Hepatocyte (in vitro differentiated cells): ENCODE measurements around the gene COPS4. TPM values are rescaled to one million over a fixed set of nuclear protein-coding genes. Genes with fewer than 3 reads are reported as not detected.
"Not testable (repeated sequence)": the region's sequence is repeated elsewhere in the genome, so short reads cannot be mapped to it uniquely, and the experiment has no call there.

Experiments
- DNase-seq: peaks from one replicate; pipeline ENCODE4 v3.0.0-alpha.2; 2016; ENCODE audit warnings: low spot score
- H2AFZ ChIP-seq: fragments of 200-600 bp; sonication (generic); 2 replicates; pipeline ENCODE4 v1.6.0; 2016; ENCODE audit warnings: antibody characterized with exemption, mild to moderate bottlenecking
- H3K27ac ChIP-seq: fragments of 200-600 bp; sonication (generic); 2 replicates; pipeline ENCODE4 v1.5.1; 2016; ENCODE audit warnings: mild to moderate bottlenecking
- H3K27me3 ChIP-seq: fragments of 200-600 bp; sonication (generic); 2 replicates; pipeline ENCODE4 v1.6.1; 2016
- H3K36me3 ChIP-seq: fragments of 200-600 bp; sonication (generic); replicated peaks from 2 replicates; pipeline ENCODE4 v1.5.1; 2016; ENCODE audit warnings: low read depth; ENCODE audit not compliant: insufficient read depth
- H3K4me1 ChIP-seq: fragments of 200-600 bp; sonication (generic); 2 replicates; pipeline ENCODE4 v1.5.1; 2016; ENCODE audit warnings: mild to moderate bottlenecking, moderate library complexity; ENCODE audit not compliant: insufficient read depth
- H3K4me2 ChIP-seq: fragments of 200-600 bp; sonication (generic); 2 replicates; pipeline ENCODE4 v1.6.0; 2016
- H3K4me3 ChIP-seq: fragments of 200-600 bp; sonication (generic); 2 replicates; pipeline ENCODE4 v1.5.1; 2016; ENCODE audit warnings: mild to moderate bottlenecking
- H3K79me2 ChIP-seq: fragments of 200-600 bp; sonication (generic); 2 replicates; pipeline ENCODE4 v1.6.0; 2017; ENCODE audit warnings: mild to moderate bottlenecking
- H3K9me2 ChIP-seq: fragments of 200-600 bp; sonication (generic); replicated peaks from 2 replicates; pipeline ENCODE4 v1.6.0; 2017; ENCODE audit warnings: mild to moderate bottlenecking; ENCODE audit not compliant: insufficient read depth
- H3K9me3 ChIP-seq: fragments of 200-600 bp; sonication (generic); 2 replicates; pipeline ENCODE4 v1.5.1; 2016; ENCODE audit warnings: low read depth, mild to moderate bottlenecking
- H4K20me1 ChIP-seq: fragments of 200-600 bp; sonication (generic); 2 replicates; pipeline ENCODE4 v1.6.0; 2016; ENCODE audit warnings: mild to moderate bottlenecking; ENCODE audit not compliant: insufficient read depth, poor library complexity, severe bottlenecking
- EZH2 ChIP-seq: fragments of 200-600 bp; sonication (generic); IDR thresholded peaks from 2 replicates; pipeline ENCODE4 v1.6.1; 2016; ENCODE audit warnings: antibody characterized with exemption, mild to moderate bottlenecking, borderline replicate concordance
- EZH2phosphoT487 ChIP-seq: fragments of 200-600 bp; sonication (generic); IDR thresholded peaks from one replicate; pipeline ENCODE4 v1.6.1; 2018; ENCODE audit warnings: antibody characterized with exemption, mild to moderate bottlenecking, low read depth, moderate library complexity; ENCODE audit not compliant: unreplicated experiment, severe bottlenecking
- WGBS: methylation state at CpG from one replicate; pipeline ENCODE4 v1.1.6; 2016; ENCODE audit warnings: low lambda C conversion rate; ENCODE audit errors: missing lambda C conversion rate; 5-methylcytosine and 5-hydroxymethylcytosine counted together
- polyA plus RNA-seq: library from polyadenylated mRNA; unstranded; fragments of >200 nt; fragmentation: Nextera tagmentation; extraction: Ambion mirVana; gene quantifications from 2 replicates; pipeline ENCODE4 v1.2.1, GENCODE V29; 2016
- total RNA-seq: library from RNA; depleted of rRNA; stranded (reverse); fragments of >200 nt; gene quantifications from 2 replicates; pipeline ENCODE4 v1.2.3, GENCODE V29; 2014
- TF ChIP-seq, protein P1 (sequence below): fragments of 200-600 bp; sonication (generic); IDR thresholded peaks from 2 replicates; pipeline ENCODE4 v1.5.1; 2016; ENCODE audit warnings: antibody characterized with exemption, mild to moderate bottlenecking; ENCODE audit not compliant: poor library complexity

Gene COPS4
- total and polyA plus RNA-seq, 2 experiments from 2014 or later = 45.2 to 56.7 TPM

- no peaks in the 10 kb centered on the region for H4K20me1 ChIP-seq
- no peak overlapping the region for H2AFZ ChIP-seq
- no peak overlapping the region for H3K27ac ChIP-seq
- no peaks in the 10 kb centered on the region for H3K4me1 ChIP-seq
- no peaks in the 10 kb centered on the region for H3K9me3 ChIP-seq
- TF ChIP-seq, protein P1, sequence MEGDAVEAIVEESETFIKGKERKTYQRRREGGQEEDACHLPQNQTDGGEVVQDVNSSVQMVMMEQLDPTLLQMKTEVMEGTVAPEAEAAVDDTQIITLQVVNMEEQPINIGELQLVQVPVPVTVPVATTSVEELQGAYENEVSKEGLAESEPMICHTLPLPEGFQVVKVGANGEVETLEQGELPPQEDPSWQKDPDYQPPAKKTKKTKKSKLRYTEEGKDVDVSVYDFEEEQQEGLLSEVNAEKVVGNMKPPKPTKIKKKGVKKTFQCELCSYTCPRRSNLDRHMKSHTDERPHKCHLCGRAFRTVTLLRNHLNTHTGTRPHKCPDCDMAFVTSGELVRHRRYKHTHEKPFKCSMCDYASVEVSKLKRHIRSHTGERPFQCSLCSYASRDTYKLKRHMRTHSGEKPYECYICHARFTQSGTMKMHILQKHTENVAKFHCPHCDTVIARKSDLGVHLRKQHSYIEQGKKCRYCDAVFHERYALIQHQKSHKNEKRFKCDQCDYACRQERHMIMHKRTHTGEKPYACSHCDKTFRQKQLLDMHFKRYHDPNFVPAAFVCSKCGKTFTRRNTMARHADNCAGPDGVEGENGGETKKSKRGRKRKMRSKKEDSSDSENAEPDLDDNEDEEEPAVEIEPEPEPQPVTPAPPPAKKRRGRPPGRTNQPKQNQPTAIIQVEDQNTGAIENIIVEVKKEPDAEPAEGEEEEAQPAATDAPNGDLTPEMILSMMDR = peak; percentile 68
- TF ChIP-seq EZH2 = no peak
- H3K36me3 ChIP-seq = no peaks in the 10 kb centered on the region
- no peaks in the 10 kb centered on the region for H3K79me2 ChIP-seq
- WGBS = 85% methylated on average over 10 of the region's 10 CpGs
- no peak overlapping the region for H3K4me3 ChIP-seq
- H3K4me2 ChIP-seq = no peak overlapping the region
- no peaks in the 10 kb centered on the region for H3K9me2 ChIP-seq
- peak; percentile 74 for DNase-seq
- no peaks in the 10 kb centered on the region for H3K27me3 ChIP-seq
Observed at GRCh38 chr4:83074086-83074704, 39.2 kb downstream of the COPS4 start.

DNA sequence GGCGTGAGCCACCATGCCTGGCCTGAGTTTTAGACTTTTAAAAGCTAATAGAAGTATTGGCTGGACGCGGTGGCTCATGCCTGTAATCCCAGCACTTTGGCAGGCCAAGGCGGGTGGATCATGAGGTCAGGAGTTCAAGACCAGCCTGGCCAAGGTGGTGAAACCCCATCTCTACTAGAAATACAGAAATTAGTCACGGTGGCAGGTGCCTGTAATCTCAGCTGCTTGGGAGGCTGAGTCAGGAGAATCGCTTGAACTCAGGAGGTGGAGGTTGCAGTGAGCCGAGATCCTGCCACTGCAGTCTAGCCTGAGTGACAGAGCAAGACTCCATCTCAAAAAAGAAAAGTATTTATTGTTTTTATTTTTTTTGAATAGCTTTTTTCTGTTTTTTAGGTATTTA lies 39.8 kb downstream of the COPS4 start:
- H3K9me3 ChIP-seq, H3K4me2 ChIP-seq, H3K79me2 ChIP-seq, H2AFZ ChIP-seq, H3K27ac ChIP-seq, H4K20me1 ChIP-seq, DNase-seq, H3K27me3 ChIP-seq, H3K4me1 ChIP-seq, H3K4me3 ChIP-seq, H3K36me3 ChIP-seq, H3K9me2 ChIP-seq: not testable (repeated sequence)
- 95% methylated on average over 7 of the region's 7 CpGs for WGBS

GRCh38 chr4:83075311-83076095 lies 40.5 kb downstream of the COPS4 start:
- no peak overlapping the region for H2AFZ ChIP-seq
- 75% methylated on average over 4 of the region's 4 CpGs for WGBS
- no peaks in the 10 kb centered on the region for H4K20me1 ChIP-seq
- no peaks in the 10 kb centered on the region for H3K79me2 ChIP-seq
- no peaks in the 10 kb centered on the region for H3K9me3 ChIP-seq
- H3K36me3 ChIP-seq = no peaks in the 10 kb centered on the region
- TF ChIP-seq EZH2phosphoT487 (no peak), EZH2 (no peak)
- TF ChIP-seq, protein P1 = no peak
- no peaks in the 10 kb centered on the region for H3K9me2 ChIP-seq
- H3K4me3 ChIP-seq = no peak overlapping the region
- H3K27me3 ChIP-seq = no peaks in the 10 kb centered on the region
- peak overlapping the region; percentile 26 for H3K27ac ChIP-seq
- no peaks in the 10 kb centered on the region for H3K4me1 ChIP-seq
- DNase-seq = no peak
- H3K4me2 ChIP-seq = no peak overlapping the region

- 91% methylated on average over 6 of the region's 6 CpGs for WGBS
- Histone ChIP-seq H3K36me3 (no peaks in the 10 kb centered on the region), H3K9me3 (no peaks in the 10 kb centered on the region), H3K4me2 (no peak overlapping the region), H3K79me2 (no peaks in the 10 kb centered on the region), H2AFZ (no peak overlapping the region), H3K9me2 (no peaks in the 10 kb centered on the region), H4K20me1 (no peaks in the 10 kb centered on the region), H3K27ac (no peak overlapping the region), H3K27me3 (no peaks in the 10 kb centered on the region), H3K4me1 (no peaks in the 10 kb centered on the region), H3K4me3 (no peak overlapping the region)
- no peak for TF ChIP-seq EZH2
- TF ChIP-seq, protein P1 = no peak
- no peak for TF ChIP-seq EZH2phosphoT487
- no peak for DNase-seq
Observed at GRCh38 chr4:83080561-83080960, 45.6 kb downstream of the COPS4 start.
